NCI-H510A treated with DMSO at 0.1 percent for 48 hours (cell line): ENCODE data around the gene SLC25A12.
"Not testable (repeated sequence)": the region's sequence is repeated elsewhere in the genome, so short reads cannot be mapped to it uniquely, and the experiment has no call there.

Source experiments
- DNase-seq: peaks from one replicate; lab custom pipeline; 2025; lab: John Stamatoyannopoulos, UW

SLC25A12 gene

GRCh38 chr2:171789956-171790355 lies 104.1 kb downstream of the SLC25A12 start:
- DNase-seq = no peak

GRCh38 chr2:171788316-171788993 lies 105.6 kb downstream of the SLC25A12 start:
- DNase-seq = no peak

- DNase-seq = no peak
These were observed 106.5 kb downstream of the SLC25A12 start for GRCh38 chr2:171787333-171788072.

DNA sequence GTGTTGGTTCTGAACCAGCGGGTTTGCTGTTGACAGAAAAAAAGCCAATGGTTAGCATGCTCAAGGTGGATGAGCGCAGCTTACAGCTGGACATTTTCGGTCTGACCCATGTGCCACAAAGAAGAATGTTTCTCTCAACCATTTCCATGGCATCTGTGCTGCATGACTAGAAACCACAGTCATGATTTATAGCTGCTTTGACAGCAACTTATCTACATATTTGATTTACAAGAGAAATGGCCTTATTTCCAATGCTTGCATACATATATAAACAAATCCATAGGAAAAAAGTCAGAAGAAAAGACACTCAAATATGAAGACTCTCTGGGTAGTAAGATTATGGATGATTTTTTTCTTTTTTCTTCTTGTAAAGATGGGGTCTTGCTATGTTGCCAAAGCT lies 108.6 kb downstream of the SLC25A12 start:
- DNase-seq = no peak

DNA sequence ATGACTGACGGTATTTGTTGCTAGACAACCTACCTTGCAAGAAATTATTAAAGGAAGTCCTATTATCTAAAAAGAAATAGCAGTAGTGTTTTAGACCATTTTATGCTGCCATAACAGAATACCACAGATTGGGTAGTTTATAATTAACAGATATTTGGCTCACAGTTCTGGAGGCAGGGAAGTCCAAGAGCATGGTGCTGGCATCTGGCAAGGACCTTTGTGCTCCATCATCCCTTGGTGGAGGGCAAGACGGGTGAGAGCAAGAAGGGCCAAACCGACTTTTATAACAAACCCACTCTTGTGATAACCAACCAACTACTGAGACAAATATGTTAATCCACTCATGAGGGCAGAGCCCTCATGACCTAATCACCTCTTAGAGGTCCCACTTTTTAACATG lies 115.5 kb downstream of the SLC25A12 start:
- DNase-seq = no peak

DNA sequence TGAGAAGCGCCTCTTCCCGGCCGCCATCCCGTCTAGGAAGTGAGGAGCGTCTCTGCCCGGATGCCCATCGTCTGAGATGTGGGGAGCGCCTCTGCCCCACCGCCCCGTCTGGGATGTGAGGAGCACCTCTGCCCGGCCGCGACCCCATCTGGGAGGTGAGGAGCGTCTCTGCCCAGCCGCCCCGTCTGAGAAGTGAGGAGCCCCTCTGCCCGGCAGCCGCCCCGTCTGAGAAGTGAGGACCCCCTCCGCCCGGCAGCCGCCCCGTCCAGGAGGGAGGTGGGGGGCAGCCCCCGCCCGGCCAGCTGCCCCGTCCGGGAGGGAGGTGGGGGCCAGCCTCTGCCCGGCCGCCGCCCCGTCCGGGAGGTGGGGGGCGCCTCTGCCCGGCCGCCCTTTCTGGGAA lies 119.5 kb downstream of the SLC25A12 start:
- not testable (repeated sequence) for DNase-seq

DNA sequence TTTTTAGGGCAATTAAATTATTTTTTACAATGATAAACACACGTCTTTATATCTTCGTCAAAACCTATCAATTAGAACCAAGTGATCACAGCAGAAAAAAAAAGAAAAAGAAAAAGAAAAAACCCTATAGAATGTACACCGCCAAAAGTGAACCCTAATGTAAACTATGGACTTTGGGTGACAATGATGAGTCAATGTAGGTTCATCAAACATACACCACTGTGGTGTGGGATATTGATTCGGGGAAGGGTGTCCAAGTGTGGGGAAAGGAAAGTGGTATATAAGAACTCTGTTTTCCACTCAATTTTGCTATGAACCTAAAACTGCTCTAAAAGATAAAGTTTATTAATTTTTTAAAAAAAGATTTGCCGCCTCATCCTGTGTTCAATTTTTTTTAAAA lies 121.7 kb downstream of the SLC25A12 start:
- no peak for DNase-seq

DNA sequence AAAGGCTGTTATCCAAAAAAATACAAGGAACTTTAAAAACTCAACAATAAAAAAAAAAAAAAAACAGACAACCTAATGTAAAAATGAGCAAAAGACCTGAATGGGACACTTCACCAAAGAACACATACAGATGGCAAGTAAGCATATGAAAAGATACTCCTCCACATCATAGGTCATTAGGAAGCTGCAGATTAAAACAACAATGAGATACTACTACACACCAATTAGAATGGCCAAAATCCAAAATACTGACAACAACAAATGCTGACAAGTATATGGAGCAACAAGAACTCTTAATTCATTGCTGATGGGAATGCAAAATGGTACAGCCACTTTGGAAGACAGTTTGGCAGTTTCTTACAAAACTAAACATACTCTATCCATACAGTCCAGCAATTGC lies 122.6 kb downstream of the SLC25A12 start:
- DNase-seq = no peak

DNA sequence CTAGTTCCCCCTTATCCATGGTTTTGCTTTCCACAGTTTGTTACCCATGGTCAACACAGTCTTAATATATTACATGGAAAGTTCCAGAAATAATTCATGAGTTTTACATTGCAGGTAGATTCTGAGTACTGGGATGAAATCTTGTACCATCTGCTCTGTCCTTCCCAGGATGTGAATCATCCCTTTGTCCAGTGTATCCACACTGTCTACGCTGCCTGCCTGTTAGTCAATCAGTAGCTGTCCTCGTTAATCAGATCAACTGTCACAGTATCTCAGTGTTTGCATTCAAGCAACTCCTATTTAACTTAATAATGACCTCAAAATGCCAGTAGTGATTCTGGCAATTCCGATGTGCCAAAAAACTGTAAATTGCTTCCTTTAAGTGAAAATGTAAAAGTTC lies 130.4 kb downstream of the SLC25A12 start:
- DNase-seq = no peak

- no peak for DNase-seq
These were observed 131.0 kb downstream of the SLC25A12 start for GRCh38 chr2:171762879-171763573.

DNA sequence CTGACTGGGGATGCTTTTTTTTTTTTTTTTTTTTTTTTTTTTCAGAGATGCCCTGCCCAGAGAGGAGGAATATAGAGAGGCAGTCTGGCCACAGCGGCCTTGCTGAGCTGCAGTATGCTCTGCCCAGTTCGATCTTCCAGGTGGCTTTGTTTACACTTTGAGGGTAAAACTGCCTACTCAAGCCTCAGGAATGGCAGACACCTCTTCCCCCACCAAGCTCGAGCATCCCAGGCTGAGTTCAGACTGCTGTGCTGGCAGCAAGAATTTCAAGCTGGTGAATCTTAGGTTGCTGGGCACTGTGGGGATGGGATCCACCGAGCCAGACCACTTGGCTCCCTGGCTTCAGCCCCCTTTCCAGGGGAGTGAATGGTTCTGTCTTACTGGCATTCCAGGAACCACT lies 132.9 kb downstream of the SLC25A12 start:
- DNase-seq = not testable (repeated sequence)

DNA sequence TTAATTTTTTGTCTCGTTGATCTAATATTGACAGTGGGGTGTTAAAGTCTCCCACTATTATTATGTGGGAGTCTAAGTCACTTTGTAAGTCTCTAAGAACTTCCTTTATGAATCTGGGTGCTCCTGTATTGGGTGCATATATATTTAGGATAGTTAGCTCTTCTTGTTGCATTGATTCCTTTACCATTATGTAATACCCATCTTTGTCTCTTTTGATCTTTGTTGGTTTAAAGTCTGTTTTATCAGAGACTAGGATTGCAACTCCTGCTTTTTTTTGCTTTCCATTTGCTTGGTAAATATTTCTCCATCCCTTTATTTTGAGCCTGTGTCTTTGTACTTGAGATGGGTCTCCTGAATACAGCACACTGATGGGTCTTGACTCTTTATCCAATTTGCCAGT lies 135.3 kb downstream of the SLC25A12 start:
- not testable (repeated sequence) for DNase-seq

GRCh38 chr2:171754254-171754939 lies 139.6 kb downstream of the SLC25A12 start:
- DNase-seq = no peak

GRCh38 chr2:171747371-171747770 lies 146.7 kb downstream of the SLC25A12 start:
- no peak for DNase-seq

DNA sequence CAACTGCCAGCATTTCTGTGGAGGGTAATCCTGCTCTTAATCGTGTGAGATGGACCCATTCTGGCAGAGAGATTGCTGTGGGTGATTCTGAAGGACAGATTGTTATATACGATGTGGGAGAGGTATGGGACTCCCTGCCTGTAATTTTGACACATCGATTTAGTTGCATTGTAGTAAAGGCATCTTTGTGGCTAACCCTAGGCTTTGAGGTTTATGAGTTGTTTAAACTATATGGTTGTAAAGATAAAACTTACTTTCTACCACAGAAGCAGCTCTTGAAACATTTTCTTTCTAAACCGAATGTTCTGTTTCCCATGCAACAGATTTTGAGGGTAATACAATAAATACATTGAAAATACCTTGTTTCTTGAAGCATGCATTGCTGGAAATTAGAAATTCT lies 148.2 kb downstream of the SLC25A12 start:
- DNase-seq = no peak

DNA sequence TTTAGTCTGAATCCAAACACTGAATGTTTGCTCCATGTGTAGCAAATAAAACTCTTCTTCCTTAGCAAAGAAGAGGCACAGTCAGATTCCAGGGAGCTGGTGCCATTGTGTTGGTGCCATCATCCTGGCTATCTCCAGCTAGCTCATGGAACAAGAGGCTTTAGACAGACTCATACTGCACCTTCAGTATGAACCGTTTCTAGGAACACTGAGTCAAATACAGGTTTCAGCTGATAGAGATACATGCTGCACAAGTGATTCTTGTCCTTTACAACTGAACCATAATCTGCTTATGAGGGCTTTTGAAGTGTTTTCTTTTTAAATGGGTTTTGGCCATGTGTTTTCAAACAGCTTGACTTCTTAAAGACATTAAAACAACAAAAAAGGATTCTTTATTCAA lies 148.9 kb downstream of the SLC25A12 start:
- DNase-seq = no peak

DNA sequence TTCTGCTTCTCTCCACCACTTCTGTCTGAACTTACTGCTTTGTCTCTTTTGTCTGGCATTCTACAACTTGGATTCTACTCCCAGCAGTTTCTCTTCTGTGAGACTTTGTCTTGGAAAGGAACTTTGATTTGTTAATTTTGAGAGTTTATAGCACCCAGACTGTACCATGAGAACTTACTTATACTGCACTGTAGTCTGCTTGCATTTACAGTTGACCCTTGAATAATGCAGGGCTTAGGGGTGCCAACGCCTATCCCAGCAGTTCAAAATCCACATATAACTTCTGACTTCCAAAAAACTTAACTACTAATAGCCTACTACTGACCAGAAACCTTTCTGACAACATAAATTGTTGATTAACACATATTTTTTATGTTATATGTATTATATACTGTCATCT lies 151.3 kb downstream of the SLC25A12 start:
- DNase-seq = no peak

DNA sequence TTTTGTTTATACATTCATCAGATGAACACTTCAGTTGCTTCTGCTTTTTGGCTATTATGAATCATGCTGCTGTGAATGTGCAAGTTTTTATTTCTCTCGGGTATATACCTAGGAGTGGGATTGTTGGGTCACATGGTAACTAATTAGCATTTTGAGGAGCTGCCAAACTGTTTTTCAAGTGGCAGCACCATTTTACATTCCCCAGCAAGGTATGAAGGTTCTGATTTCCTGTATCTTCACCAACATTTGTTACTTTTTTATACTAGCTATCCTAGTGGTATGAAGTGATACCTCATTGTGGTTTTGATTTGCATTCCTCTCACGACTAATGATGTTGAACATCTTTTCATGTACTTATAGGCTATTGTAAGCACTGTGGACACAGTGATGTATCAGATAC lies 152.9 kb downstream of the SLC25A12 start:
- no peak for DNase-seq

- no peak for DNase-seq
These were observed 157.9 kb downstream of the SLC25A12 start for GRCh38 chr2:171735991-171736710.
